Hindlimb muscle (tissue), 1 donor: ENCODE results near the gene GPRC5C. TPM values are rescaled to one million over a fixed set of nuclear protein-coding genes. Genes with fewer than 3 reads are reported as not detected.
"Not testable (repeated sequence)": the region's sequence is repeated elsewhere in the genome, so short reads cannot be mapped to it uniquely, and the experiment has no call there.

Source experiments
- DNase-seq: peaks from one replicate; pipeline ENCODE4 v3.0.0-alpha.2; 2013
- polyA plus RNA-seq: library from polyadenylated mRNA; unstranded; fragments of 120-200 nt; gene quantifications from one replicate; pipeline ENCODE4 v1.2.1, GENCODE V29; 2013; ENCODE audit not compliant: insufficient read length

The GPRC5C gene
- polyA plus RNA-seq, 1 donor, result 46.6 TPM

GRCh38 chr17:74405311-74405710 is 26.6 kb upstream of the GPRC5C start:
- DNase-seq, result not testable (repeated sequence)

- DNase-seq, result no peak
These were observed 24.5 kb upstream of the GPRC5C start for GRCh38 chr17:74407384-74407783.

- no peak for DNase-seq
These were observed 23.6 kb upstream of the GPRC5C start for GRCh38 chr17:74408262-74408661.

GRCh38 chr17:74408815-74409214 is 23.1 kb upstream of the GPRC5C start:
- DNase-seq, result no peak

- DNase-seq, result no peak
These were observed 21.9 kb upstream of the GPRC5C start for GRCh38 chr17:74410001-74410443.

- DNase-seq, result no peak
These were observed 19.3 kb upstream of the GPRC5C start for GRCh38 chr17:74412581-74412980.

- no peak for DNase-seq
These were observed 18.4 kb upstream of the GPRC5C start for GRCh38 chr17:74413491-74413890.

GRCh38 chr17:74414510-74414909 is 17.4 kb upstream of the GPRC5C start:
- DNase-seq, result no peak

GRCh38 chr17:74415608-74416396 is 16.1 kb upstream of the GPRC5C start:
- DNase-seq, result no peak

- DNase-seq, result no peak
These were observed 14.5 kb upstream of the GPRC5C start for GRCh38 chr17:74417178-74418045.

- no peak for DNase-seq
These were observed 11.9 kb upstream of the GPRC5C start for GRCh38 chr17:74419928-74420411.

GRCh38 chr17:74424117-74424516 is 7.8 kb upstream of the GPRC5C start:
- no peak for DNase-seq

GRCh38 chr17:74424657-74425056 is 7.2 kb upstream of the GPRC5C start:
- DNase-seq, result no peak

GRCh38 chr17:74426551-74427047 is 5.3 kb upstream of the GPRC5C start:
- DNase-seq, result no peak

- no peak for DNase-seq
These were observed 4.7 kb upstream of the GPRC5C start for GRCh38 chr17:74427048-74427762.

- DNase-seq, result no peak
These were observed 4.1 kb upstream of the GPRC5C start for GRCh38 chr17:74427763-74428153.

- DNase-seq, result no peak
These were observed 2.1 kb upstream of the GPRC5C start for GRCh38 chr17:74429604-74430384.

- no peak for DNase-seq
These were observed 1.5 kb upstream of the GPRC5C start for GRCh38 chr17:74430385-74430705.

GRCh38 chr17:74430706-74431567 is 951 bp upstream of the GPRC5C start:
- DNase-seq, result peak; percentile 60

- DNase-seq, result no peak
These were observed 469 bp downstream of the GPRC5C start for GRCh38 chr17:74432424-74432690.

- no peak for DNase-seq
These were observed 991 bp downstream of the GPRC5C start for GRCh38 chr17:74432766-74433391.
